ENCODE measurements around the gene CHMP5.

The CHMP5 gene

DNA sequence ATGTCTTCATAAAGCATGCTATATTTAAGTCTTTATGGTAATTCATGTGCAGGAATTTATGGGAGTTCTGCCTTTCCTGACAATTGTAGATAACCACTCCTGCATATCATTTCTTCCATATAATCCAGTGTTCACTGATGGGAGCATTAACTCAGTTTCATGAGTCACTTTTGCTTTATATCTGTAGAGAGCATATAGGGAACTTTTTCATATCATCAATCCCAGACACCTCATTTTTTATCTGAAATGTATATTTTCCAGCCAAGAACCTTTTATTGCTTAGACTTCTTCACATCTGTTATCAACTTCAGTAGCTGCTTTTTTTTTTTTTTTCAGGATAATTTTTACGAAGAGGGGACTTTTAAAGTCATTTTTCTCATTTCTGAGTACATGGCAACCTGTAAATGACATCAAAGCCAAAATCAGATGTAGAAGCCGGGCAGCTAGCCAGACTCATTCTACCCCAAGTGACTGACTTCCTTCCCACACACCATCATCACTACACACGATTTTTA lies 66.6 kb downstream of the CHMP5 start:
- Histone ChIP-seq H3K27me3 (replicated peaks; ENCODE audit: control insufficient read depth, insufficient read depth, low read length) (no peaks in the 10 kb centered on the region), H3K36me3 (ENCODE audit: control insufficient read depth, insufficient read depth, low read length) (peaks cover 21% of the 10 kb centered on the region), H3K4me3 (replicated peaks; ENCODE audit: low read depth, low read length) (no peak overlapping the region)
- TF ChIP-seq CTCF (IDR thresholded peaks at IDR 0.05; ENCODE audit: insufficient read depth, low read length, poor library complexity, severe bottlenecking), result no peak
- DNase-seq (ENCODE audit: extremely low read depth, insufficient read length), result no peak

All from GM06990 (cell line).